Uterus (tissue), 2 donors: ENCODE results near the gene WFDC2.

Experiments
- CTCF ChIP-seq, 4 experiments: fragments of 200-600 bp in 2 of 4; fragments of 450-650 bp in 2 of 4; sonication (generic) in 2 of 4; IDR thresholded peaks; one replicate each; pipeline ENCODE4 v1.5.1; 2016 to 2019; ENCODE audit warnings: antibody characterized with exemption in 4 of 4, mild to moderate bottlenecking in 2 of 4, moderate library complexity in 1 of 4
- POLR2A ChIP-seq, 2 donors: fragments of 450-650 bp; IDR thresholded peaks; one replicate each; pipeline ENCODE4 v1.6.1; 2016; ENCODE audit warnings: antibody characterized with exemption in 2 of 2, mild to moderate bottlenecking in 1 of 2, moderate library complexity in 1 of 2

- TF ChIP-seq CTCF (IDR thresholded peaks at IDR 0.05): no peak
- no peak for TF ChIP-seq POLR2A (IDR thresholded peaks at IDR 0.05)
Observed at GRCh38 chr20:45496166-45496565, 26.6 kb downstream of the WFDC2 start.
